Kidney epithelial cell (primary cell): Measurements from ENCODE around the gene QKI. TPM values are rescaled to one million over a fixed set of nuclear protein-coding genes. Genes with fewer than 3 reads are reported as not detected.
"Not testable (repeated sequence)": the region's sequence is repeated elsewhere in the genome, so short reads cannot be mapped to it uniquely, and the experiment has no call there.

Experiments used
- DNase-seq: peaks from one replicate; pipeline ENCODE4 v3.0.0-alpha.2; 2010; ENCODE audit warnings: low read depth
- H3K27me3 ChIP-seq: 2 replicates; pipeline ENCODE4 v1.6.0; 2011; ENCODE audit warnings: low read length; ENCODE audit not compliant: control insufficient read depth, insufficient read depth
- H3K36me3 ChIP-seq: 2 replicates; pipeline ENCODE4 v1.5.1; 2011; ENCODE audit warnings: low read length; ENCODE audit not compliant: control insufficient read depth, insufficient read depth
- H3K4me3 ChIP-seq: 2 replicates; pipeline ENCODE4 v1.5.1; 2011; ENCODE audit warnings: low read depth, mild to moderate bottlenecking, control low read depth, low read length
- total RNA-seq: library from RNA; depleted of rRNA; stranded (reverse); fragments of >200 nt; gene quantifications from 2 replicates; pipeline ENCODE4 v1.2.3, GENCODE V29; 2015
- TF ChIP-seq, protein P1 (sequence below): IDR thresholded peaks from 2 replicates; pipeline ENCODE4 v1.5.1; 2011; ENCODE audit warnings: mild to moderate bottlenecking, moderate library complexity, low read length, control low read depth, inconsistent platforms; ENCODE audit not compliant: insufficient read depth, poor library complexity, severe bottlenecking

QKI gene
- total RNA-seq, 1 donor from 2014 or later, result 173 TPM

DNA sequence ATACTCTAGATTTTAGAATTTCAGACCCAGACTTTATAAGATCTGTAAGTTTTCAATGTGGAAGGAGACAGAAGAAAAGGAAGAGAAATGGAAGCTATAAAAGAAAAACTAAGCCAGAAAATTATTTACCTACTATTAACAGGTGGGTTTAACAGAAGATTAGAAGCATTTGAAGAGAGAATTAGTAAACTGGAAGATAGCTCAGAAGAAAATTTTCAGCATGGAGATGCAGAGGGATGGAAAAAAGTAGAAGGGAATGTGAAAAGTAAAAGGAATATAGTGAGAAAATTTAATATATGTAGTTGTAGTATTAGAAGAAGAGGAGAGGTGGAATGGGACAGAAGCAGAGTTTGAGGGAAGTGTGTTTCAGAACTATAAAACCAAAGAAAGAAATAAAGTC is 56.1 kb downstream of the QKI start:
- Histone ChIP-seq H3K36me3 (no peaks in the 10 kb centered on the region), H3K27me3 (no peaks in the 10 kb centered on the region), H3K4me3 (no peak overlapping the region)
- no peak for DNase-seq
- TF ChIP-seq, protein P1, sequence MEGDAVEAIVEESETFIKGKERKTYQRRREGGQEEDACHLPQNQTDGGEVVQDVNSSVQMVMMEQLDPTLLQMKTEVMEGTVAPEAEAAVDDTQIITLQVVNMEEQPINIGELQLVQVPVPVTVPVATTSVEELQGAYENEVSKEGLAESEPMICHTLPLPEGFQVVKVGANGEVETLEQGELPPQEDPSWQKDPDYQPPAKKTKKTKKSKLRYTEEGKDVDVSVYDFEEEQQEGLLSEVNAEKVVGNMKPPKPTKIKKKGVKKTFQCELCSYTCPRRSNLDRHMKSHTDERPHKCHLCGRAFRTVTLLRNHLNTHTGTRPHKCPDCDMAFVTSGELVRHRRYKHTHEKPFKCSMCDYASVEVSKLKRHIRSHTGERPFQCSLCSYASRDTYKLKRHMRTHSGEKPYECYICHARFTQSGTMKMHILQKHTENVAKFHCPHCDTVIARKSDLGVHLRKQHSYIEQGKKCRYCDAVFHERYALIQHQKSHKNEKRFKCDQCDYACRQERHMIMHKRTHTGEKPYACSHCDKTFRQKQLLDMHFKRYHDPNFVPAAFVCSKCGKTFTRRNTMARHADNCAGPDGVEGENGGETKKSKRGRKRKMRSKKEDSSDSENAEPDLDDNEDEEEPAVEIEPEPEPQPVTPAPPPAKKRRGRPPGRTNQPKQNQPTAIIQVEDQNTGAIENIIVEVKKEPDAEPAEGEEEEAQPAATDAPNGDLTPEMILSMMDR, result no peak

DNA sequence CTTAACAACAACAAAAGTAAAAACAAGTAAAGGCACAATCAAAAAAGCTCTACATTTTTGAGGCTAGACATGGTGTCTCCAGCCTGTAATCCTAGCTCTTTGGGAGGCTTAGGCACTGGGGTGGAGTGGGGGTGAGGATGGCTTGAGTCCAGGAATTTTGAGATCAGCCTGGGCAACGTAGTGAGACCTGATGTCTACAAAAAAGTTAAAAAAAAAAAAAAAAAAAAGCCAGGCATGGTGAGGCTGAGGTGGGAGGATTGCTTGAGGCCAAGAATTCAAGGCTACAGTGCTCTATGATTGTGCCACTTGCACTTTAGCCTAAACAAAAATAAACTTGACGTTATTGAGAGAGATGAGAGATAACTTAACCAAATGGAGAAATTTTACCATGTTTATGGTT is 60.1 kb downstream of the QKI start:
- TF ChIP-seq, protein P1, result no peak
- DNase-seq, result no peak
- Histone ChIP-seq H3K27me3 (no peaks in the 10 kb centered on the region), H3K36me3 (no peaks in the 10 kb centered on the region), H3K4me3 (no peak overlapping the region)

DNA sequence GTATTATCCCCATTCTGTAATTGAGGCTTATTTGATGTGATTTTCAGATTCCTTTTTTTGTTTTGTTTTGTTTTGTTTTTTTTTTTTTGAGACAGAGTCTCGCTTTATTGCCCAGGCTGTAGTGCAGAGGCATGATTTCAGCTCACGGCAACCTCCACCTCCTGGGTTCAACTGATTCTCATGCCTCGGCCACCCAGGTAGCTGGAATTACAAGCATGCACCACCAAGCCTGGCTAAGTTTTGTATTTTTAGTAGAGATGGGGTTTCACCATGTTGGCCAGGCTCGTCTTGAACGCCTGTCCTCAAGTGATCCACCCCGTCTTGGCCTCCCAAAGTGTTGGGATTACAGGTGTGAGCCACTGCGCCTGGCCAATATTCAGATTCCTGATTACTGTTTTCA is 62.4 kb downstream of the QKI start:
- H3K4me3 ChIP-seq, DNase-seq, H3K27me3 ChIP-seq, H3K36me3 ChIP-seq: not testable (repeated sequence)

DNA sequence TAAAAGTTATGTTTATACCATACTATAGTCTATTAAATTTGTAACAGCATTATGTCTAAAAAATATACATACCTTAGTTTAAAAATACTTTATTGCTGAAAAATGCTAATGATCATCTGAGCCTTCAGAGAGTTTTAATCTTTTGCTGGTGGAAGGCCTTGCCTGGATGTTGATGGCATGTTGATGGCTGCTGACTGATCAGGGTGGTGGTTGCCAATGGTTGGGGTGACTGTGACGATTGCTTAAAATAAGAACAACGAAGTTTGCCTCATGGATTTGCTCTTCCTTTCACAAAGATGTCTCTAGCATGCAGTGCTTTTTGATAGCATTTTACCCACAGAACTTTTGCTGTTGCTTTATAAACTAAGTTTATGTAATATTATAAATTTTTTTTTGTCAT is 68.6 kb downstream of the QKI start:
- H3K36me3 ChIP-seq, result no peaks in the 10 kb centered on the region
- TF ChIP-seq, protein P1, result no peak
- no peaks in the 10 kb centered on the region for H3K27me3 ChIP-seq
- no peak overlapping the region for H3K4me3 ChIP-seq
- no peak for DNase-seq

DNA sequence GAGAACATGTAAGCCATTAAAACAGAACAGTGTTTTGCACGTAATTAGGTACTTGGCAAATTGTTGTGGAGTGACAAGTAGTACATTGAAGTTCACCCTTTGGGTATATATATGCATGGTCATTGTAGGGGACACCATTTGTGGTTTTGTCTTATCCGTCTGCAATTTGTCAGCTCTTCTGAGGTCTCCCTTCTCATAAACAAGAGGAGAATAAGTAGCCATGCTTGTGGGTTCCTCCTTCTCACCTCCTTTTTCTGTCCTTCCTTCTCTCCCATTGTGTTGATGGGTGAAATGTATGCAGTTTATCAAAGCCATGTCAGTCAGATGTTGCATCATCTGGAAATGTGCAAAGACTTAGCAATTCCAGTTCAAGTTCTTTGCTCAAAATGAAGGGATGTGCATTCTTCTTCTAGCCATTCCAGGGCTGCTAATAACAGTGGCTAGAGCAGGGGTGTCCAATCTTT is 70.9 kb downstream of the QKI start:
- DNase-seq, result no peak
- Histone ChIP-seq H3K4me3 (no peak overlapping the region), H3K27me3 (no peaks in the 10 kb centered on the region), H3K36me3 (no peaks in the 10 kb centered on the region)
- TF ChIP-seq, protein P1, result no peak

DNA sequence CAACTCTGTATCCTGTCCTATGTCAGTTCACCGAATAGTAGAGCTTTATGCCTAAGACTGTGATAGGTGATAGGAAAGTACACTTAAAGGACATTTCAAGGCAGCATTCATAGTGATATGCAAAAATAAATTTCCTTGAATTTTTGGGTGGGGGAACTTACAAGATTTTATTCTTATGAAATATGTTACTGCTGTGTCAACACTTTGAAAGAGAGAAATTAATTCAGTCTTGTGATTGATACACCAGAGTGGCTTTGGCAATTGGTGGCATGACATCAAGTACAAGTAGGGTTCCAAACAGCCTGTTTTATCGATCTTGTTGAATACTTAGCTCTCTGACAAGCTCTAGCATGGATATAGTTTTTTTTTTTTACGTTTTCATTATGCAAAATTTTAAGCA is 72.3 kb downstream of the QKI start:
- no peaks in the 10 kb centered on the region for H3K27me3 ChIP-seq
- no peak overlapping the region for H3K4me3 ChIP-seq
- TF ChIP-seq, protein P1, result no peak
- no peaks in the 10 kb centered on the region for H3K36me3 ChIP-seq
- no peak for DNase-seq

DNA sequence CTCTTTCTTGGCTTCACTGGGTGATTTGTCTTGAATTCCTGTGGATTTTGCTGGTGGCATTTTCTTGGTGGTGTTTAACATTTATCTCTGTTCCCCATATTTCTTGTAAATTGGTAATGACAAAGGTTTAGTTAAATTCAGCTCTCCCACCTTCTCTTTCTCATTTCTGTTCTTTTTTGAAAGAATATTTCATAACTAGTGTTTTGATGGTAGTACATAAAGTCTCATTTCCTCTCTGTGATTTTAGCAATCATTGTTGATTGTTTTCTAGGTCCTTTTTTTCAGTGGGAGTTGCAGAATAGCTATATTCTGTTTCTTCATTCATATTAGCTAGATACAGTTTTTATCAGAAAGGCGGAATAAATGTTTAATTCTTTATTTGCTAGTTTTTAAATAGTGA is 73.1 kb downstream of the QKI start:
- Histone ChIP-seq H3K27me3 (no peaks in the 10 kb centered on the region), H3K4me3 (no peak overlapping the region)
- TF ChIP-seq, protein P1, result no peak

More for the DNA sequence above, 73.1 kb downstream of the QKI start:
- no peaks in the 10 kb centered on the region for H3K36me3 ChIP-seq
- DNase-seq, result no peak
